ENCODE data around the gene BMAL1.

BMAL1 gene

GRCh38 chr11:13291361-13291760 lies 13.8 kb downstream of the BMAL1 start:
- no peak for TF ChIP-seq RAD21 (IDR thresholded peaks at IDR 0.05; ENCODE audit: low read depth)
- TF ChIP-seq MAX (IDR thresholded peaks at IDR 0.05) = no peak
- TF ChIP-seq REST (IDR thresholded peaks at IDR 0.05; ENCODE audit: low read depth) = peak; percentile 59; the same call in 1 of the 2 replicates

- TF ChIP-seq NFIC (IDR thresholded peaks at IDR 0.05) (no peak), YY1 (IDR thresholded peaks at IDR 0.05; ENCODE audit: low read depth) (no peak), USF1 (IDR thresholded peaks at IDR 0.05) (no peak), ZBTB7A (IDR thresholded peaks at IDR 0.05; ENCODE audit: low read depth) (no peak), MAX (IDR thresholded peaks at IDR 0.05) (no peak), TAF1 (IDR thresholded peaks at IDR 0.05; ENCODE audit: low read depth) (no peak), CREB1 (IDR thresholded peaks at IDR 0.05; ENCODE audit: low read depth) (no peak), TCF12 (IDR thresholded peaks at IDR 0.05; ENCODE audit: low read depth) (no peak), RAD21 (IDR thresholded peaks at IDR 0.05; ENCODE audit: low read depth) (no peak), EP300 (IDR thresholded peaks at IDR 0.05; ENCODE audit: borderline replicate concordance) (no peak), TEAD4 (IDR thresholded peaks at IDR 0.05) (no peak), REST (IDR thresholded peaks at IDR 0.05; ENCODE audit: low read depth) (no peak), FOXM1 (IDR thresholded peaks at IDR 0.05; ENCODE audit: borderline replicate concordance, low read depth) (no peak), CEBPB (IDR thresholded peaks at IDR 0.05) (no peak), EGR1 (IDR thresholded peaks at IDR 0.05) (no peak)
These were observed 14.2 kb downstream of the BMAL1 start for GRCh38 chr11:13291800-13292199.

- TF ChIP-seq RAD21 (IDR thresholded peaks at IDR 0.05; ENCODE audit: low read depth) (no peak), CEBPB (IDR thresholded peaks at IDR 0.05) (no peak), USF1 (IDR thresholded peaks at IDR 0.05) (no peak), MAX (IDR thresholded peaks at IDR 0.05) (no peak), EGR1 (IDR thresholded peaks at IDR 0.05) (no peak), CREB1 (IDR thresholded peaks at IDR 0.05; ENCODE audit: low read depth) (no peak), ZBTB7A (IDR thresholded peaks at IDR 0.05; ENCODE audit: low read depth) (no peak), EP300 (IDR thresholded peaks at IDR 0.05; ENCODE audit: borderline replicate concordance) (no peak), TCF12 (IDR thresholded peaks at IDR 0.05; ENCODE audit: low read depth) (no peak), TEAD4 (IDR thresholded peaks at IDR 0.05) (no peak), FOXM1 (IDR thresholded peaks at IDR 0.05; ENCODE audit: borderline replicate concordance, low read depth) (no peak), NFIC (IDR thresholded peaks at IDR 0.05) (no peak)
These were observed 15.4 kb downstream of the BMAL1 start for GRCh38 chr11:13292970-13293369.

- TF ChIP-seq MAX (IDR thresholded peaks at IDR 0.05) = no peak
These were observed 16.6 kb downstream of the BMAL1 start for GRCh38 chr11:13294178-13294577.

GRCh38 chr11:13294771-13295579 lies 17.4 kb downstream of the BMAL1 start:
- TF ChIP-seq YY1 (IDR thresholded peaks at IDR 0.05; ENCODE audit: low read depth) (no peak), TEAD4 (IDR thresholded peaks at IDR 0.05) (no peak), CEBPB (IDR thresholded peaks at IDR 0.05) (no peak), EGR1 (IDR thresholded peaks at IDR 0.05) (no peak), REST (IDR thresholded peaks at IDR 0.05; ENCODE audit: low read depth) (no peak), EP300 (IDR thresholded peaks at IDR 0.05; ENCODE audit: borderline replicate concordance) (no peak)
